ENCODE results near the gene ADSS1. TPM values are rescaled to one million over a fixed set of nuclear protein-coding genes. Genes with fewer than 3 reads are reported as not detected.
A peak's percentile ranks its signal among the peaks of the same experiment; 100 is the strongest.

ADSS1 gene
- total RNA-seq, 1 donor from 2014 or later: 49.3 TPM

- DNase-seq (ENCODE audit: low spot score): peak; percentile 92
Measured at GRCh38 chr14:104768437-104769323, 44.7 kb downstream of the ADSS1 start.

- DNase-seq (ENCODE audit: low spot score): no peak
Measured at GRCh38 chr14:104769324-104770071, 45.5 kb downstream of the ADSS1 start.

- no peak for DNase-seq (ENCODE audit: low spot score)
Measured at GRCh38 chr14:104770072-104770579, 46.1 kb downstream of the ADSS1 start.

GRCh38 chr14:104770851-104771272, 46.8 kb downstream of the ADSS1 start:
- no peak for DNase-seq (ENCODE audit: low spot score)

GRCh38 chr14:104771374-104771773, 47.3 kb downstream of the ADSS1 start:
- DNase-seq (ENCODE audit: low spot score): no peak

- no peak for DNase-seq (ENCODE audit: low spot score)
Measured at GRCh38 chr14:104771918-104772706, 48.1 kb downstream of the ADSS1 start.

GRCh38 chr14:104772707-104773504, 48.9 kb downstream of the ADSS1 start:
- no peak for DNase-seq (ENCODE audit: low spot score)

- no peak for DNase-seq (ENCODE audit: low spot score)
Measured at GRCh38 chr14:104773505-104774452, 49.8 kb downstream of the ADSS1 start.

GRCh38 chr14:104774453-104775072, 50.5 kb downstream of the ADSS1 start:
- DNase-seq (ENCODE audit: low spot score): no peak

- DNase-seq (ENCODE audit: low spot score): no peak
Measured at GRCh38 chr14:104775073-104775489, 51.1 kb downstream of the ADSS1 start.

- no peak for DNase-seq (ENCODE audit: low spot score)
Measured at GRCh38 chr14:104776481-104776880, 52.5 kb downstream of the ADSS1 start.

GRCh38 chr14:104776961-104777807, 53.2 kb downstream of the ADSS1 start:
- no peak for DNase-seq (ENCODE audit: low spot score)

GRCh38 chr14:104777808-104778249, 53.8 kb downstream of the ADSS1 start:
- DNase-seq (ENCODE audit: low spot score): no peak

- DNase-seq (ENCODE audit: low spot score): no peak
Measured at GRCh38 chr14:104778694-104779331, 54.8 kb downstream of the ADSS1 start.

- DNase-seq (ENCODE audit: low spot score): no peak
Measured at GRCh38 chr14:104779776-104780512, 55.9 kb downstream of the ADSS1 start.

- no peak for DNase-seq (ENCODE audit: low spot score)
Measured at GRCh38 chr14:104780513-104781030, 56.5 kb downstream of the ADSS1 start.
